Ovary (tissue), 9 donors: ENCODE data around the gene TGFB1I1. TPM values are rescaled to one million over a fixed set of nuclear protein-coding genes. Genes with fewer than 3 reads are reported as not detected.

Source experiments
- DNase-seq, 5 donors: peaks; one replicate each; pipeline ENCODE4 v3.0.0-alpha.2; 2019 to 2020
- H3K27ac ChIP-seq, 2 donors: fragments of 200-600 bp; one replicate each; pipeline versions ENCODE4 v1.5.1 to v1.8.0; 2019 to 2022
- H3K27me3 ChIP-seq: fragments of 200-600 bp; one replicate; pipeline ENCODE4 v1.8.0; 2022
- H3K36me3 ChIP-seq: fragments of 200-600 bp; sonication (generic); one replicate; pipeline ENCODE4 v1.5.1; 2019
- H3K4me1 ChIP-seq: one replicate; pipeline ENCODE4 v1.8.1; 2013; ENCODE audit warnings: mild to moderate bottlenecking, moderate library complexity; ENCODE audit not compliant: insufficient read depth
- H3K4me3 ChIP-seq: fragments of 200-600 bp; sonication (generic); one replicate; pipeline ENCODE4 v1.5.1; 2017
- H3K9me3 ChIP-seq, 2 donors: fragments of 200-600 bp in 1 of 2; sonication (generic) in 1 of 2; one replicate each; pipeline versions ENCODE4 v1.5.1 to v1.8.1; 2013 to 2019; ENCODE audit warnings: mild to moderate bottlenecking in 1 of 2, moderate library complexity in 1 of 2
- CTCF ChIP-seq, 3 donors: fragments of 450-650 bp in 2 of 3; fragments of 200-600 bp in 1 of 3; IDR thresholded peaks; one replicate each; pipeline versions ENCODE4 v1.5.1 to v1.8.0; 2016 to 2022; ENCODE audit warnings: antibody characterized with exemption in 3 of 3, mild to moderate bottlenecking in 1 of 3
- EP300 ChIP-seq: sonication (generic); formaldehyde crosslinking; IDR thresholded peaks from one replicate; pipeline ENCODE4 v1.6.1; 2017; ENCODE audit warnings: antibody characterized with exemption
- POLR2A ChIP-seq: fragments of 450-650 bp; IDR thresholded peaks from one replicate; pipeline ENCODE4 v1.6.1; 2017; ENCODE audit warnings: antibody characterized with exemption, mild to moderate bottlenecking, moderate library complexity
- WGBS, 3 donors: extraction: QIAGEN DNeasy Blood & Tissue Kit in 1 of 3; methylation state at CpG; one replicate each; pipeline versions ENCODE4 v1.1.5 to v1.1.7; 2013 to 2017; 5-methylcytosine and 5-hydroxymethylcytosine counted together
- intact Hi-C, 4 donors: fragments of 100-400 bp; cut with DNase I; formaldehyde crosslinking; loops; one replicate each; pipeline versions ENCODE4 v1.11.0 to v1.15.1; 2022 to 2023
- polyA plus RNA-seq, 2 donors: library from polyadenylated mRNA; stranded (reverse); fragments of 200-250 nt in 1 of 2; fragments of 350-450 nt in 1 of 2; fragmentation: Illumina TruSeq in 1 of 2; extraction: RNeasy Lipid Tissue Mini Kit (QIAGEN cat#74804) in 1 of 2; gene quantifications; one replicate each; pipeline ENCODE4 v1.2.3, GENCODE V29; 2013 to 2014
- total RNA-seq, 7 donors: library from RNA; depleted of rRNA in 2 of 7; stranded (reverse); fragments of >200 nt in 2 of 7; fragmentation: NEBNext Ultra II Directional in 3 of 7; extraction: Animal tissue kit (Norgen Biotek cat#: 25700) in 3 of 7; gene quantifications; one replicate each; pipeline versions ENCODE4 v1.1.0 to v1.2.4, GENCODE V29; 2016 to 2023
- donor health status: DM: no; HTN: no; CAD: no; lungs with moderate emphysema.
- donor health status: DM: no; HTN: no; CAD: no.
- donor health status: Bipolar disorder and iron deficiency.
- donor health status: DM: yes; HTN: yes; CAD: no.
- donor health status: DM: no; HTN: no; CAD: no.
- donor health status: DM: yes; HTN: yes; CAD: no.

TGFB1I1 gene
- total and polyA plus RNA-seq, 9 donors, result 38.0 to 216 (median 124) TPM

- no peaks in the 10 kb centered on the region for H3K36me3 ChIP-seq
- TF ChIP-seq CTCF (IDR thresholded peaks at IDR 0.05) (no peak), POLR2A (no peak), EP300 (no peak)
- H3K27me3 ChIP-seq, result no peaks in the 10 kb centered on the region
- DNase-seq, result peak in 2 of 5 donors; percentile 20 to 23
- intact Hi-C loops, result loop anchor here in 1 of 4 donors (10.0 kb wide), 1 partner anchor 418 kb away; the partner anchor contains the start of gene ZNF267
- no peak overlapping the region for H3K27ac ChIP-seq
- 63 to 76% (median 70%) methylated on average over 8 of the region's 8 CpGs for WGBS, 3 donors
- H3K9me3 ChIP-seq, result no peaks in the 10 kb centered on the region
- peaks cover 27% of the 10 kb centered on the region for H3K4me1 ChIP-seq
- H3K4me3 ChIP-seq, result no peak overlapping the region
Measured at GRCh38 chr16:31456988-31457360, 15.0 kb upstream of the TGFB1I1 start.

GRCh38 chr16:31458073-31458843 is 13.7 kb upstream of the TGFB1I1 start:
- H3K27me3 ChIP-seq, result no peaks in the 10 kb centered on the region
- WGBS, 3 donors, result 1% methylated on average over 37 to 42 of the region's 42 CpGs
- TF ChIP-seq POLR2A (no peak), EP300 (no peak), CTCF (IDR thresholded peaks at IDR 0.05) (no peak)
- H3K4me3 ChIP-seq, result peak overlapping the region; percentile 87
- intact Hi-C loops, result loop anchor here in 1 of 4 donors (10.0 kb wide), 1 partner anchor 417 kb away; the partner anchor contains the start of gene ZNF267
- no peaks in the 10 kb centered on the region for H3K36me3 ChIP-seq
- peak overlapping the region; percentile 97 to 98 for H3K27ac ChIP-seq
- peaks cover 18% of the 10 kb centered on the region for H3K4me1 ChIP-seq
- DNase-seq, result peak in 3 of 5 donors; percentile 45 to 60 (median 49)
- no peaks in the 10 kb centered on the region for H3K9me3 ChIP-seq

- H3K4me1 ChIP-seq, result peaks cover 16% of the 10 kb centered on the region
Measured at GRCh38 chr16:31458844-31459686, 12.9 kb upstream of the TGFB1I1 start, which contains the start of gene ARMC5. Gene ARMC5 (plus strand): TSS chr16:31459501. CDS start chr16:31459525, 24 bp downstream.

More at GRCh38 chr16:31458844-31459686, 12.9 kb upstream of the TGFB1I1 start, which contains the start of gene ARMC5:
- H3K9me3 ChIP-seq, result no peaks in the 10 kb centered on the region
- TF ChIP-seq POLR2A (peak; percentile 86), EP300 (peak; percentile 58), CTCF (IDR thresholded peaks at IDR 0.05) (peak; percentile 51 to 81 (median 74))
- DNase-seq, result peak; percentile 97 to 98 (median 98)
- H3K27me3 ChIP-seq, result no peaks in the 10 kb centered on the region
- H3K27ac ChIP-seq, result peak within 1 kb of the TSS; percentile 97 to 98
- WGBS, 3 donors, result 0 to 1% (median 0%) methylated on average over 53 to 91 of the region's 91 CpGs
- H3K4me3 ChIP-seq, result peak within 1 kb of the TSS; percentile 87
- H3K36me3 ChIP-seq, result no peaks in the 10 kb centered on the region
- intact Hi-C loops, result loop anchor here in 1 of 4 donors (10.0 kb wide), 1 partner anchor 416 kb away; the partner anchor contains the start of gene ZNF267
